K562 (cell line): ENCODE results near the gene DNMT3L. TPM values are rescaled to one million over a fixed set of nuclear protein-coding genes. Genes with fewer than 3 reads are reported as not detected.

Source experiments
- ATAC-seq: fragments of 200-7000 bp; cut with Tn5 transposase; 3 replicates; pipeline ENCODE4 v1.9.1; 2020; ENCODE audit warnings: moderate library complexity
- BruUV-seq: library from RNA; stranded (reverse); fragments of 400-500 nt; replicated peaks from 2 replicates; lab custom pipeline; 2021; lab: Mats Ljungman, UMichigan
- CTCF ChIA-PET: fragments of 300-600 bp; formaldehyde crosslinking; extraction: SDS; loops from one replicate; lab custom pipeline; 2021; ENCODE audit warnings: low intra/inter-chr PET ratio; lab: Yijun Ruan, JAX
- POLR2A ChIA-PET: fragments of 300-600, 350-650 bp; sonication (Branson Sonifier 250); formaldehyde crosslinking; extraction: SDS; loops from one replicate; lab custom pipeline; 2021; ENCODE audit warnings: antibody characterized with exemption, inconsistent platforms; lab: Yijun Ruan, JAX
- DNase-seq, 4 experiments: peaks; one replicate each; pipeline versions ENCODE4 v3.0.0 to v3.0.0-alpha.2; 2011 to 2018; ENCODE audit warnings: low spot score in 3 of 4, mixed read lengths in 3 of 4; ENCODE audit errors: extremely low read depth in 1 of 4
- FAIRE-seq: peaks from 2 replicates; lab custom pipeline; 2011; peaks lifted over from hg19 to GRCh38; lab: Jason Lieb, UNC
- H2AFZ ChIP-seq: 2 replicates; pipeline ENCODE4 v1.6.0; 2011; ENCODE audit warnings: low read depth, low read length, control low read depth, inconsistent platforms
- H3K27ac ChIP-seq: fragments of 200-600 bp; 3 replicates; pipeline ENCODE4 v1.8.0; 2011; ENCODE audit warnings: low read depth, mild to moderate bottlenecking, control low read depth, inconsistent platforms, low read length, moderate library complexity, mixed read lengths; ENCODE audit errors: extremely low read depth
- H3K27me3 ChIP-seq, 2 experiments: fragments of 300-600 bp in 1 of 2; 2 replicates in 1 of 2; 3 replicates in 1 of 2; pipeline versions ENCODE4 v1.6.0 to v1.8.0; 2011; ENCODE audit warnings: inconsistent platforms in 2 of 2, low read length in 2 of 2, mild to moderate bottlenecking in 1 of 2, mixed read lengths in 1 of 2, moderate library complexity in 1 of 2; ENCODE audit not compliant: control insufficient read depth in 2 of 2, insufficient read depth in 2 of 2
- H3K36me3 ChIP-seq: fragments of 300-600 bp; 3 replicates; pipeline ENCODE4 v1.8.0; 2011; ENCODE audit warnings: mild to moderate bottlenecking, low read length, inconsistent platforms; ENCODE audit not compliant: control insufficient read depth, insufficient read depth
- H3K4me1 ChIP-seq, 2 experiments: fragments of 200-600 bp in 1 of 2; replicated peaks in 1 of 2; 2 replicates in 1 of 2; 3 replicates in 1 of 2; pipeline versions ENCODE4 v1.5.1 to v1.8.0; 2011; ENCODE audit warnings: inconsistent platforms in 2 of 2, low read length in 2 of 2, mild to moderate bottlenecking in 1 of 2, mixed read lengths in 1 of 2, moderate library complexity in 1 of 2; ENCODE audit not compliant: control insufficient read depth in 2 of 2, insufficient read depth in 2 of 2
- H3K4me2 ChIP-seq: 2 replicates; pipeline ENCODE4 v1.6.1; 2011; ENCODE audit warnings: low read length, control low read depth, inconsistent platforms, mixed read lengths; ENCODE audit not compliant: insufficient read depth
- H3K4me3 ChIP-seq: fragments of 200-600 bp; sonication (generic), shearing (Covaris generic); 2 replicates; pipeline ENCODE4 v1.5.1; 2016; ENCODE audit warnings: control low read depth, inconsistent platforms
- H3K79me2 ChIP-seq: fragments of 200-600 bp; 3 replicates; pipeline ENCODE4 v1.8.0; 2011; ENCODE audit warnings: low read length, inconsistent platforms; ENCODE audit not compliant: control insufficient read depth, insufficient read depth
- H3K9ac ChIP-seq, 2 experiments: 2 replicates each; pipeline versions ENCODE4 v1.6.0 to v1.6.1; 2011; ENCODE audit warnings: low read depth in 2 of 2, low read length in 2 of 2, control low read depth in 1 of 2, inconsistent platforms in 1 of 2, mild to moderate bottlenecking in 1 of 2, mixed read lengths in 1 of 2; ENCODE audit not compliant: insufficient read depth in 1 of 2
- H3K9me1 ChIP-seq: one replicate; pipeline ENCODE4 v1.6.0; 2011; ENCODE audit warnings: inconsistent platforms, mild to moderate bottlenecking, low read length, moderate library complexity; ENCODE audit not compliant: control insufficient read depth, insufficient read depth
- H3K9me3 ChIP-seq: replicated peaks from 2 replicates; pipeline ENCODE4 v1.5.1; 2011; ENCODE audit warnings: low read depth, low read length, inconsistent platforms; ENCODE audit not compliant: control insufficient read depth, insufficient read depth
- H4K20me1 ChIP-seq: replicated peaks from 2 replicates; pipeline ENCODE4 v1.6.1; 2011; ENCODE audit warnings: low read length, inconsistent platforms, mixed read lengths; ENCODE audit not compliant: control insufficient read depth, insufficient read depth
- CEBPB ChIP-seq: fragments of 450-650 bp; IDR thresholded peaks from 2 replicates; pipeline ENCODE4 v1.6.1; 2016; ENCODE audit warnings: missing genetic modification characterization, missing compliant biosample characterization
- HOXB6 ChIP-seq: fragments of 250-450 bp; sonication (Bioruptor Pico); IDR thresholded peaks from 2 replicates; pipeline ENCODE4 v1.5.1; 2022; ENCODE audit warnings: mild to moderate bottlenecking, borderline replicate concordance
- WGBS: fragments of 100-300 bp; shearing (Covaris generic); methylation state at CpG from one replicate; pipeline ENCODE4 v1.1.6; 2016; ENCODE audit warnings: low coverage, mixed read lengths; ENCODE audit not compliant: insufficient coverage; ENCODE audit errors: missing lambda C conversion rate; 5-methylcytosine and 5-hydroxymethylcytosine counted together
- in situ Hi-C: fragments of 300-500 bp; cut with MboI; formaldehyde crosslinking; loops from 4 replicates; pipeline ENCODE4 v1.15.0; 2018; ENCODE audit warnings: inconsistent platforms, mixed read lengths
- intact Hi-C: fragments of 100-400 bp; cut with micrococcal nuclease; formaldehyde crosslinking; loops from 2 replicates; pipeline ENCODE4 v1.14.2; 2022
- polyA plus RNA-seq, 8 experiments: library from polyadenylated mRNA; depleted of rRNA in 4 of 8; stranded (reverse) in 5 of 8; unstranded in 3 of 8; fragments of >200 nt; fragmentation: Nextera tagmentation in 2 of 8; fragmentation: Illumina TruSeq in 1 of 8; extraction: Ambion mirVana in 2 of 8; extraction: Trizol in 1 of 8; gene quantifications; 2 replicates each; pipeline versions ENCODE4 v1.2.1 to v1.2.3, GENCODE V29; 2011 to 2014; ENCODE audit warnings: inconsistent platforms in 1 of 8, missing spikeins in 1 of 8
- total RNA-seq, 7 experiments: library from RNA; depleted of rRNA in 6 of 7; stranded (reverse); fragments of >200 nt in 6 of 7; fragmentation: Illumina TruSeq in 2 of 7; extraction: Trizol in 2 of 7; gene quantifications; 2 replicates each; pipeline versions ENCODE4 v1.2.1 to v1.2.3, GENCODE V29; 2011 to 2021; ENCODE audit warnings: low replicate concordance in 1 of 7
- TF ChIP-seq, protein P1 (sequence below): IDR thresholded peaks from 2 replicates; pipeline ENCODE4 v1.6.1; 2014; ENCODE audit warnings: antibody characterized with exemption
- TF ChIP-seq, protein P2 (sequence below): sonication (generic); formaldehyde crosslinking; IDR thresholded peaks from 2 replicates; pipeline ENCODE4 v1.9.0; 2022; ENCODE audit warnings: mild to moderate bottlenecking, missing genetic modification reagents
- TF ChIP-seq, protein P3 (sequence below): fragments of 450-650 bp; formaldehyde crosslinking; IDR thresholded peaks from 2 replicates; pipeline ENCODE4 v1.4.0; 2020; ENCODE audit warnings: mild to moderate bottlenecking

The DNMT3L gene
- total and polyA plus RNA-seq, 9 of the 15 experiments (the other 6 are each of a cell fraction or from before 2014, with no cell fraction given) = 0.08 TPM; not detected in 8

DNA sequence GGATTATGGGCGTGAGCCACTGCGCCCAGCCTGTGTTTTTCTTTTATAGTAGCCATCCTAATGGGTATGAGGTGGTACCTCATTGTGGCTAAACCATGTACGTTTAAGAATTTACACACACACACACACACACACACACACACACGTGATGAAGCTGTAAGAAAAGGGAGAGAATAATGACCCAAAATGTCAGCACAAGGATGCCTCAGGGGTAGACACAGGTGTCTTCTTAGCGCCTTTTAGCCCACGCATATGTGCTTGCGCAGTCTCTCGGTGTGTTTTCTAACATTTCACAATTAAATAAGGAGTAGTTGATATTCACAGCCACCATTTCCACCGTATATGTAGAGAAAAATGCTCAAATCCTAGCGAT is 37.4 kb upstream of the DNMT3L start:
- Histone ChIP-seq H3K4me3 (peak overlapping the region; percentile 89), H3K27ac (peak overlapping the region; percentile 83), H3K27me3 (no peaks in the 10 kb centered on the region), H3K4me2 (peak overlapping the region; percentile 87), H3K4me1 (peaks cover 13 to 76% of the 10 kb centered on the region in 2 experiments), H3K79me2 (peaks cover 35% of the 10 kb centered on the region), H3K9me3 (no peaks in the 10 kb centered on the region), H2AFZ (peak overlapping the region; percentile 96), H3K9me1 (peaks cover 11% of the 10 kb centered on the region), H4K20me1 (peaks cover 24% of the 10 kb centered on the region), H3K9ac (peak overlapping the region; percentile 73 to 94), H3K36me3 (no peaks in the 10 kb centered on the region; the same call in 2 of the 3 replicates)
- no TSS peak for BruUV-seq
- no peak for ATAC-seq
- no peak for FAIRE-seq
- ChIA-PET POLR2A (interaction anchor here (0.6 to 1.0 kb wide), 3 partner anchors 30 to 488 kb away, joined by 3 read pairs; no protein-coding TSS in a partner anchor), CTCF (no interaction called here)
- intact Hi-C loops (no loop called here), in situ Hi-C loops (loop anchor here (25.0 kb wide), 1 partner anchor 137 kb away; no protein-coding TSS in a partner anchor)
- 47% methylated on average over 10 of the region's 10 CpGs for WGBS
- DNase-seq = no peak
- TF ChIP-seq HOXB6 (CRISPR knock-in tag) (no peak), CEBPB (tag) (0 out of 2 replicates have a peak, but pooled peaks have one; percentile 28)
- TF ChIP-seq, protein P1, sequence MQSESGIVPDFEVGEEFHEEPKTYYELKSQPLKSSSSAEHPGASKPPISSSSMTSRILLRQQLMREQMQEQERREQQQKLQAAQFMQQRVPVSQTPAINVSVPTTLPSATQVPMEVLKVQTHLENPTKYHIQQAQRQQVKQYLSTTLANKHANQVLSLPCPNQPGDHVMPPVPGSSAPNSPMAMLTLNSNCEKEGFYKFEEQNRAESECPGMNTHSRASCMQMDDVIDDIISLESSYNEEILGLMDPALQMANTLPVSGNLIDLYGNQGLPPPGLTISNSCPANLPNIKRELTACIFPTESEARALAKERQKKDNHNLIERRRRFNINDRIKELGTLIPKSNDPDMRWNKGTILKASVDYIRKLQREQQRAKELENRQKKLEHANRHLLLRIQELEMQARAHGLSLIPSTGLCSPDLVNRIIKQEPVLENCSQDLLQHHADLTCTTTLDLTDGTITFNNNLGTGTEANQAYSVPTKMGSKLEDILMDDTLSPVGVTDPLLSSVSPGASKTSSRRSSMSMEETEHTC = 0 out of 2 replicates have a peak, but pooled peaks have one; percentile 4
- TF ChIP-seq, protein P2, sequence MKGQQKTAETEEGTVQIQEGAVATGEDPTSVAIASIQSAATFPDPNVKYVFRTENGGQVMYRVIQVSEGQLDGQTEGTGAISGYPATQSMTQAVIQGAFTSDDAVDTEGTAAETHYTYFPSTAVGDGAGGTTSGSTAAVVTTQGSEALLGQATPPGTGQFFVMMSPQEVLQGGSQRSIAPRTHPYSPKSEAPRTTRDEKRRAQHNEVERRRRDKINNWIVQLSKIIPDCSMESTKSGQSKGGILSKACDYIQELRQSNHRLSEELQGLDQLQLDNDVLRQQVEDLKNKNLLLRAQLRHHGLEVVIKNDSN (CRISPR knock-in tag) = peak; percentile 63
- TF ChIP-seq, protein P3, sequence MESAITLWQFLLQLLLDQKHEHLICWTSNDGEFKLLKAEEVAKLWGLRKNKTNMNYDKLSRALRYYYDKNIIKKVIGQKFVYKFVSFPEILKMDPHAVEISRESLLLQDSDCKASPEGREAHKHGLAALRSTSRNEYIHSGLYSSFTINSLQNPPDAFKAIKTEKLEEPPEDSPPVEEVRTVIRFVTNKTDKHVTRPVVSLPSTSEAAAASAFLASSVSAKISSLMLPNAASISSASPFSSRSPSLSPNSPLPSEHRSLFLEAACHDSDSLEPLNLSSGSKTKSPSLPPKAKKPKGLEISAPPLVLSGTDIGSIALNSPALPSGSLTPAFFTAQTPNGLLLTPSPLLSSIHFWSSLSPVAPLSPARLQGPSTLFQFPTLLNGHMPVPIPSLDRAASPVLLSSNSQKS (CRISPR knock-in tag) = no peak
